KMS-11 (cell line): ENCODE data around the gene CACNA2D1.

ENCODE experiments used
- H2AFZ ChIP-seq: fragments of 200-600 bp; sonication (generic); 2 replicates; pipeline ENCODE4 v1.6.1; 2016; ENCODE audit warnings: antibody characterized with exemption, mixed run types, low read depth
- H3K27ac ChIP-seq: fragments of 200-600 bp; sonication (generic); 2 replicates; pipeline ENCODE4 v1.6.1; 2016; ENCODE audit warnings: mild to moderate bottlenecking, mixed run types
- H3K27me3 ChIP-seq: fragments of 200-600 bp; sonication (generic); 2 replicates; pipeline ENCODE4 v1.6.1; 2017; ENCODE audit warnings: mild to moderate bottlenecking, low read depth, mixed run types, moderate library complexity; ENCODE audit not compliant: insufficient read depth
- H3K36me3 ChIP-seq: fragments of 200-600 bp; sonication (generic); 2 replicates; pipeline ENCODE4 v1.6.1; 2017; ENCODE audit warnings: mild to moderate bottlenecking, mixed run types; ENCODE audit not compliant: insufficient read depth
- H3K4me1 ChIP-seq: fragments of 200-600 bp; sonication (generic); 2 replicates; pipeline ENCODE4 v1.6.1; 2016; ENCODE audit warnings: mild to moderate bottlenecking, low read depth, mixed run types; ENCODE audit not compliant: poor library complexity, severe bottlenecking
- H3K4me2 ChIP-seq: fragments of 200-600 bp; sonication (generic); 2 replicates; pipeline ENCODE4 v1.7.0; 2016; ENCODE audit warnings: mild to moderate bottlenecking, mixed run types
- H3K4me3 ChIP-seq: fragments of 200-600 bp; sonication (generic); IDR thresholded peaks from 2 replicates; pipeline ENCODE4 v1.6.1; 2017; ENCODE audit warnings: low read depth, low read length, mixed read lengths; ENCODE audit not compliant: insufficient read depth
- H3K79me2 ChIP-seq: fragments of 200-600 bp; sonication (generic); 2 replicates; pipeline ENCODE4 v1.6.1; 2016; ENCODE audit warnings: low read depth, mixed run types; ENCODE audit not compliant: insufficient read depth
- H3K9ac ChIP-seq: fragments of 200-600 bp; sonication (generic); 2 replicates; pipeline ENCODE4 v1.6.1; 2016; ENCODE audit warnings: mild to moderate bottlenecking, mixed run types
- H4K20me1 ChIP-seq: fragments of 200-600 bp; sonication (generic); 2 replicates; pipeline ENCODE4 v1.6.1; 2016; ENCODE audit warnings: mild to moderate bottlenecking, mixed run types; ENCODE audit not compliant: insufficient read depth
- TF ChIP-seq, protein P1 (sequence below): fragments of 200-600 bp; sonication (generic); conservative IDR thresholded peaks from 2 replicates; pipeline ENCODE4 v1.6.1; 2017; ENCODE audit warnings: low read depth, mild to moderate bottlenecking, antibody characterized with exemption, low read length, moderate library complexity, mixed read lengths

Gene CACNA2D1

DNA sequence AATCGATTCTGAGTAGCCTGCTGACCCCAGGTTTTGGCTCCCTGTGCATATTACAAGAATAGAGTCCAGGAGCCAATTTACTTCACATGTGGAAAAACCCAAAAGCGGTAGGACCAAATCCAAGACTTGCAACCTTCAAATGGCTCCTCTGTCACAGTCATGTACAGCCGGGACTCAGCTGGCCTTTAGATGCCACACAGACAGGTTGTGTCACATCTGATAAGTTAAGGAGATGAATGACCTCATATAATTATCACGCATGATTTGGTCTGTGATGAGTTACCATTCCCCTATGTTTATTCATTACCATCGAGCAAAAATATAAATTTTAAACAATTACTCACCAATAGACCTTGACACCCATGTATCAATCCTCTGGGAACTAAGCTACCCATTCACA is 14.2 kb downstream of the CACNA2D1 start:
- no peaks in the 10 kb centered on the region for H3K27me3 ChIP-seq
- H3K4me3 ChIP-seq = no peak overlapping the region
- H3K9ac ChIP-seq = no peak overlapping the region
- H3K79me2 ChIP-seq = no peaks in the 10 kb centered on the region
- H3K4me1 ChIP-seq = peaks cover 19% of the 10 kb centered on the region
- H4K20me1 ChIP-seq = no peaks in the 10 kb centered on the region
- H3K27ac ChIP-seq = no peak overlapping the region
- H2AFZ ChIP-seq = no peak overlapping the region
- H3K4me2 ChIP-seq = no peak overlapping the region
- no peaks in the 10 kb centered on the region for H3K36me3 ChIP-seq
- TF ChIP-seq, protein P1, sequence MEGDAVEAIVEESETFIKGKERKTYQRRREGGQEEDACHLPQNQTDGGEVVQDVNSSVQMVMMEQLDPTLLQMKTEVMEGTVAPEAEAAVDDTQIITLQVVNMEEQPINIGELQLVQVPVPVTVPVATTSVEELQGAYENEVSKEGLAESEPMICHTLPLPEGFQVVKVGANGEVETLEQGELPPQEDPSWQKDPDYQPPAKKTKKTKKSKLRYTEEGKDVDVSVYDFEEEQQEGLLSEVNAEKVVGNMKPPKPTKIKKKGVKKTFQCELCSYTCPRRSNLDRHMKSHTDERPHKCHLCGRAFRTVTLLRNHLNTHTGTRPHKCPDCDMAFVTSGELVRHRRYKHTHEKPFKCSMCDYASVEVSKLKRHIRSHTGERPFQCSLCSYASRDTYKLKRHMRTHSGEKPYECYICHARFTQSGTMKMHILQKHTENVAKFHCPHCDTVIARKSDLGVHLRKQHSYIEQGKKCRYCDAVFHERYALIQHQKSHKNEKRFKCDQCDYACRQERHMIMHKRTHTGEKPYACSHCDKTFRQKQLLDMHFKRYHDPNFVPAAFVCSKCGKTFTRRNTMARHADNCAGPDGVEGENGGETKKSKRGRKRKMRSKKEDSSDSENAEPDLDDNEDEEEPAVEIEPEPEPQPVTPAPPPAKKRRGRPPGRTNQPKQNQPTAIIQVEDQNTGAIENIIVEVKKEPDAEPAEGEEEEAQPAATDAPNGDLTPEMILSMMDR = no peak

DNA sequence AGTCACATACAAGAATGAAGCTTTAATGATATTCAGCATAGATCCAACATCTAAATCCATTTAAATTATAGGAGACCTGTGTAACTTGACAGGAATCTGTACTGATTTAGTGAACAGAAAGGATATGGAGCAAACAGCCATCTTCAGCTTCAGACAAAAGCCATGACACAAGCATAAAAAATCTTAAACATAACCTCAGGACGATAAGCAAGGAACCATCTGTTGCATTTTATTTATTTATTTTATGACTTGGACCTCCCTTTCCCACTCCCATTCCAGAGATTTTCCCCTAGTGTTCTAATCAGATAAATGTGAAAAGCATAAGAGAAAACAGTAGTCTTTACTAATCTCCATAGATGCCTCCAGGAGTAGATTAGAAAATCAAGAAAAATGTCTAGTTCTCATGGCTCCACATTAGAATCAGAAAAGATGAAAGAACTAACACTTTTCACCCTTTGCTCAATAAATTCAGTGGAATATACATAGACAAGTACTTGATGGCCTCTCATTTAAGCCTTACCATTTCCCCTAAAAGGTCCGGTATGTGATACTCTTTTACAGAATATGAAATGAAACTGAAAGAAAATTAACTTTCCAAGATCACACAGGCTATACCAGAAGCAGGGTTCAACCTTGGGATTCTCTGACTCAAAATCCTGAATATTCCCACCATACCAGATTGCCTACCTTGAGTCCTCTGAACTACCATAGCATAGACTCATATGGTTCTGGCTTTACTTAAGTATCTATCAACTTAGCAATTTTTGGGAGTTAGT is 15.2 kb downstream of the CACNA2D1 start:
- H2AFZ ChIP-seq = no peak overlapping the region
- H3K4me1 ChIP-seq = peaks cover 19% of the 10 kb centered on the region
- no peaks in the 10 kb centered on the region for H3K36me3 ChIP-seq
- no peak overlapping the region for H3K27ac ChIP-seq
- H3K4me3 ChIP-seq = no peak overlapping the region
- 0 out of 2 replicates have a peak overlapping the region, but pooled peaks have one; percentile 8 for H3K4me2 ChIP-seq
- no peaks in the 10 kb centered on the region for H3K27me3 ChIP-seq
- TF ChIP-seq, protein P1 = no peak
- H4K20me1 ChIP-seq = no peaks in the 10 kb centered on the region
- no peaks in the 10 kb centered on the region for H3K79me2 ChIP-seq
- no peak overlapping the region for H3K9ac ChIP-seq

DNA sequence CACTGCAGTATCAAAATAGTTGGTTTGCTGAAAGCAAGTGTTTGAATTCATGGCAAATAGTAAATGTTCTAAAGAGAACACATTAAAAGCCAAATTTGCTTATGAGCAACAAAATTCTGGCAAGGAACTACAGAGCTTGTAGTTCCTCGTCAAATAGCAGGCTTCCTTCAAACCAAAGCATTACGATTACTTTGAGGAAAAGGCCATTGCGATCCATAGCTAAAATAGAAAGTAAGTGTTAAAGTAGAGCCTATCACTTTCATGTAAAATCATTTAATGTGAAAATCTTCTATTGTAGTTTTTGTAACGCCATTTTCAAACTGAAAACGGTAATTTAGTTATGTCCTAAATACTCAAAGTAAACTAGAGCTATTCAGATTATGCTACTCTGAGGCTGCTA is 20.1 kb downstream of the CACNA2D1 start:
- Histone ChIP-seq H3K27ac (no peak overlapping the region), H3K9ac (no peak overlapping the region), H4K20me1 (no peaks in the 10 kb centered on the region), H3K27me3 (no peaks in the 10 kb centered on the region), H3K4me2 (no peak overlapping the region), H3K36me3 (no peaks in the 10 kb centered on the region), H2AFZ (no peak overlapping the region), H3K79me2 (no peaks in the 10 kb centered on the region), H3K4me1 (peaks cover 1% of the 10 kb centered on the region), H3K4me3 (no peak overlapping the region)
- TF ChIP-seq, protein P1 = no peak

DNA sequence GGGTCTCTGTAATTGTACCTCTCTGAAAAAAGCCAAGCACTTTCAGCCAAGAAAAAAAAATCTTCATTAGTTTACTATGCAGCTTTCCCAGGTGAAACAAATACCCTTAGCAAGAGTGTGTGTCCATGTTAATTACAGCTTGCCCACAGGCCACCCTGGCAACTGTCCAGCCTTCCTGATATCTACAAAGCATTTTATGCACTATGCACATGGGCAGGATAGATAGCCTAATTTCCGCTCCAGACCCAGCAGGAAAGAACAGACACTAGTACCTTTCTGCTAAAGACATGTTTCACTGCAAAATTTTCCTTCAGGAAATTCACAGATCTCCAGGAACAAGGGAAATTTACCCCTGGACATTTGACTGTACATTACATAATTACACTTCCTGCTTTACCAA is 24.4 kb downstream of the CACNA2D1 start:
- Histone ChIP-seq H3K4me2 (no peak overlapping the region), H3K27ac (no peak overlapping the region), H4K20me1 (no peaks in the 10 kb centered on the region), H3K4me3 (no peak overlapping the region), H2AFZ (no peak overlapping the region), H3K4me1 (no peaks in the 10 kb centered on the region), H3K79me2 (no peaks in the 10 kb centered on the region), H3K27me3 (no peaks in the 10 kb centered on the region), H3K36me3 (no peaks in the 10 kb centered on the region), H3K9ac (no peak overlapping the region)
- TF ChIP-seq, protein P1 = no peak
